Peyer's patch (tissue), 4 donors: Measurements from ENCODE around the gene SCCPDH. TPM values are rescaled to one million over a fixed set of nuclear protein-coding genes. Genes with fewer than 3 reads are reported as not detected.

ENCODE experiments used
- DNase-seq, 3 donors: peaks; one replicate each; pipeline ENCODE4 v3.0.0-alpha.2; 2017 to 2019
- H3K27ac ChIP-seq, 4 donors: fragments of 200-600 bp; sonication (generic); one replicate each; pipeline ENCODE4 v1.5.1; 2016 to 2019
- H3K27me3 ChIP-seq, 2 donors: fragments of 200-600 bp; sonication (generic); one replicate each; pipeline ENCODE4 v1.5.1; 2019
- H3K36me3 ChIP-seq, 3 donors: fragments of 200-600 bp; sonication (generic); one replicate each; pipeline ENCODE4 v1.5.1; 2016 to 2019
- H3K4me1 ChIP-seq, 4 donors: fragments of 200-600 bp; sonication (generic); one replicate each; pipeline ENCODE4 v1.5.1; 2016 to 2019
- H3K4me3 ChIP-seq, 4 donors: fragments of 200-600 bp; sonication (generic); 1 replicate in 3 of 4; 2 replicates in 1 of 4; pipeline ENCODE4 v1.5.1; 2016 to 2019; ENCODE audit warnings: mild to moderate bottlenecking in 1 of 4
- H3K9me3 ChIP-seq, 4 donors: fragments of 200-600 bp; sonication (generic); one replicate each; pipeline ENCODE4 v1.5.1; 2016 to 2019; ENCODE audit warnings: mild to moderate bottlenecking in 1 of 4
- CTCF ChIP-seq, 6 experiments: fragments of 450-650 bp in 4 of 6; fragments of 200-600 bp in 2 of 6; sonication (generic) in 1 of 6; IDR thresholded peaks; one replicate each; pipeline ENCODE4 v1.5.1; 2017 to 2019; ENCODE audit warnings: antibody characterized with exemption in 6 of 6, mild to moderate bottlenecking in 3 of 6, moderate library complexity in 1 of 6
- POLR2A ChIP-seq, 2 donors: fragments of 450-650 bp; IDR thresholded peaks; one replicate each; pipeline ENCODE4 v1.5.1; 2017; ENCODE audit warnings: antibody characterized with exemption in 2 of 2, mild to moderate bottlenecking in 2 of 2, moderate library complexity in 2 of 2
- total RNA-seq, 4 donors: library from RNA; depleted of rRNA; stranded (reverse); fragments of >200 nt; gene quantifications; one replicate each; pipeline ENCODE4 v1.1.0, GENCODE V29; 2016

The SCCPDH gene
- total RNA-seq, 4 donors from 2014 or later: 14.0 to 67.1 (median 33.9) TPM

DNA sequence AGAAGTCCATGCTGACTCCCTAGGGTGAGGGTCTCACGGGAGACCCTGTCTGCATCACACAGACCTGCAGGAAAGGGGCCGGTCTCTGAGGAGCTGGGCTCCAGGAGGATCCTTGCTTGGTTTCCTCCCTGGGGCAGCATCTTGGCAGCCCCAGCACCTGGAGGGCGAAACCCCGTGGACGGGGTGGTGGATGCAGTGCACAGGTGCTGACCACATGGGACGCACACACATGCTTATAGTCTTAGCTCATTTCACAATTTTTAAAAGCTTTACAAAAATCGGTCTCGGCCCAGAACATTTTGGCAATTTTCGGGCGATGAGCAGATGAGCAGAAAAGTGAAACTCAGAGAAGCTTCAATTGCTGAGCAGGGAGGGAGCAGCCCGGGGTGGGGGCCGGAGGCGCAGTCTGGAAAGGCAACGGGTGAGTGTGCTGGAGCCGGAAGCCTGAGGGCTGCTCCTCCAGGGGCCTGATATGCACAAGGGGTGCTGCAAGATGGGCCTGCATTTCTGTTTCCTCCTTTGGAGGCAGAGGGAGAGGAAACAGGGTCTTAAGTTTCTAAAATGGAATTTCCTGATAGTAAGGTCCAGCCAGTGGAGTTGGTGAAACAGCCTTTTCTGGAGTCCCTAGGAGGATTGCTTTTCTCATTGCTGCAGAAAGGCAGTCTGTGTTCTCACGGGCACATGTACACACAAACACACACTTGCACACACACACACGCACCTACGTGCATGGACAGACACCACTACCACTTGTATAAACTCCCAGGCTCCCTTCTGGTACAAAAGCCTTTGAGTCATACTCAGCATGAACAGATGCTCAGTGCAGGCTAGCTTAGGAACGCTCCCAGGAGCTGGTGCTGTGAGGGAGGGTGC lies 60.6 kb downstream of the SCCPDH start:
- no peaks in the 10 kb centered on the region for H3K9me3 ChIP-seq
- H3K27me3 ChIP-seq: no peaks in the 10 kb centered on the region
- peak overlapping the region in 1 of 4 donors; percentile 12 for H3K4me3 ChIP-seq
- H3K4me1 ChIP-seq: peaks cover 0 to 8% (median 0%) of the 10 kb centered on the region in 4 donors
- no peaks in the 10 kb centered on the region for H3K36me3 ChIP-seq
- no peak for TF ChIP-seq CTCF (IDR thresholded peaks at IDR 0.05)
- no peak for TF ChIP-seq POLR2A (IDR thresholded peaks at IDR 0.05)
- no peak for DNase-seq
- no peak overlapping the region for H3K27ac ChIP-seq

DNA sequence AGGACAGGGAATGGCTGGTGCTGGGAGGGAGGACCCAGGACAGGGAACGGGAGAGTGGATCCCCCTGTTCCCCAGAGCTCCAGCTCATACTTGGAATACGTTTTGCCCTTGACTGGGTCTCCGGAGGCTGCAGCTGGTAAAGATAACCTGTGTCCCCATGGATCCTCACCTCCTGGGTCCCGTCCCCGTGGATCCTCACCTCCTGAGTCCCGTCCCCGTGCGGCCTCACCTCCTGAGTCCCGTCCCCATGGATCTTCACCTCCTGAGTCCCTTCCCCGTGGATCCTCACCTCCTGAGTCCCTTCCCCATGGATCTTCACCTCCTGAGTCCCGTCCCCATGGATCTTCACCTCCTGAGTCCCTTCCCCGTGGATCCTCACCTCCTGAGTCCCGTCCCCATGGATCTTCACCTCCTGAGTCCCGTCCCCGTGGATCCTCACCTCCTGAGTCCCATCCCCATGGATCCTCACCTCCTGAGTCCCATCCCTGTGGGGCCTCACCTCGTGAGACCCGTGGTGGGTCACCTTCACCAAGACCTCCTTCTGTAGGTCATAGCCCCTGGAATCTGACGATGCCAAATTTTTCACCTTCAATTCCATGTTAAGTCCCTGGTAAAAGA lies 61.4 kb downstream of the SCCPDH start:
- Histone ChIP-seq H3K27me3 (no peaks in the 10 kb centered on the region), H3K36me3 (no peaks in the 10 kb centered on the region), H3K27ac (no peak overlapping the region), H3K4me1 (peaks cover 0 to 8% (median 0%) of the 10 kb centered on the region in 4 donors), H3K4me3 (no peak overlapping the region), H3K9me3 (no peaks in the 10 kb centered on the region)
- TF ChIP-seq CTCF (IDR thresholded peaks at IDR 0.05) (no peak), POLR2A (IDR thresholded peaks at IDR 0.05) (no peak)
- no peak for DNase-seq

DNA sequence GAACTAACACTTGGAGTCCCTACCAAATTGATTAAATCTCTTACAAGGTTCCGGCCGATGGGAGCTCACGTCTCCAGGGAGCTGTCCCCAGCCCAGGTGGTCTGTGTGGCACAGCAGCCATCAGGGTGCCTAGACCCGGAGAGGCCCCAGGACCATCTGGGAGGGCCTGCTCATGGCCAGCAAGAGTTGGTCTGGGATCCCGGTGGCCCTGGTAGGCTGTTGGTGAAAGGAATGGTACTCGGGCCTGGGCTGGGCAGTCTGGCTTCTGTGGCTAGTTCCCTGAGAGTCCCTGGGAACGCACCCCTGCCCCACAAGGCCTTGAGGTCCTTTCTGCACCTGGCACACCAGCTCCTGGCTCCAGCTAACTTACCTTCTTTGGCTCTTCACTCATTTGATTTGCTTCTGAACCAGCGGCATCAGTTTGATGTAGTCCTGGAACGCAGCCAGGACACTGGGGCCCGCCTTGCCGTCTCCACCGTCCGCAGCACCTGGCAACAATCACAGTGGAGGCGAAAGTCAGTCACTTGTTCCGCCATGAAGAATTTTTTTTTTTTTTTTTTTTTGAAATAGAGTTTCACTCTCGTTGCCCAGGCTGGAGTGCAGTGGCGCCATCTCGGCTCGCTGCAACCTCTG lies 62.5 kb downstream of the SCCPDH start:
- Histone ChIP-seq H3K36me3 (no peaks in the 10 kb centered on the region), H3K4me1 (peaks cover 0 to 8% (median 0%) of the 10 kb centered on the region in 4 donors), H3K27me3 (no peaks in the 10 kb centered on the region), H3K9me3 (no peaks in the 10 kb centered on the region), H3K4me3 (no peak overlapping the region), H3K27ac (no peak overlapping the region)
- TF ChIP-seq POLR2A (IDR thresholded peaks at IDR 0.05) (no peak), CTCF (IDR thresholded peaks at IDR 0.05) (no peak)
- no peak for DNase-seq

DNA sequence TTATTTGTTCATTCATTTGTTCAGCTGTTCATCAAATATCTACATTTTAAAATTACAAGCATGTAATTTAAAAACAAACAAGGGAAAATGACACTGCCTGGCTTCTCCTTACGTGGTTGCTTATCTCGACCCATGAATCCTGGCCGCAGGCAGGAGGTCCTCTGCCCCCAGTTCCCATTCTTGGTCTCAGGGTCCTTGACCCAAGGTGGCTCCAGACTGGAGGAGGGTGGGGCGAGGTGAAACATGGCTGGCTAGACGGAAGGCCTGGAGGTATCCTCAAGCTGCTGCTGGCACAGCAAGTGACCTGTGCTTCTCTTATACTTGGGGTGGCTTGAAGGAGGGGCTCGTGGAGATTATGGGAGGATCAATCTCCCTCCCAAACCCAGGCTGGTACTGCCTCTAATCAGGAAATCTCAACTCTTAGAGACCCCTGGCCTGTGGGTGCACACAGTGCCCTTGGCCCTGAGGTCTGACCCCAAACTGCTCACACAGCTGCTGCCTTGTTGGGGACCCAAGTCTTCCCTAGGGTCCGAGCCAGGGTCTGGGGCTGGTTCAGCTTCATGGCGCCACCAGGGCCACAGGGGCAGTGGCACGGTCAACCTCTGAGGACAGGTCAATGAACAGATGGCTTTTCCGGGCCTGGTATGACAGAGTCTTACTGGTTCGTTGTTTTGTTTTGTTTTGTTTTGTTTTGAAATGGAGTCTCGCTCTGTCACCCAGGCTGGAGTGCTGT lies 63.7 kb downstream of the SCCPDH start:
- TF ChIP-seq CTCF (IDR thresholded peaks at IDR 0.05): no peak
- TF ChIP-seq POLR2A (IDR thresholded peaks at IDR 0.05): no peak
- H3K9me3 ChIP-seq: no peaks in the 10 kb centered on the region
- H3K4me1 ChIP-seq: peaks cover 0 to 8% (median 0%) of the 10 kb centered on the region in 4 donors
- H3K36me3 ChIP-seq: no peaks in the 10 kb centered on the region
- no peak for DNase-seq
- no peaks in the 10 kb centered on the region for H3K27me3 ChIP-seq
- H3K4me3 ChIP-seq: no peak overlapping the region
- H3K27ac ChIP-seq: no peak overlapping the region

- no peak for TF ChIP-seq POLR2A (IDR thresholded peaks at IDR 0.05)
- TF ChIP-seq CTCF (IDR thresholded peaks at IDR 0.05): no peak
- Histone ChIP-seq H3K27ac (no peak overlapping the region), H3K4me3 (peak overlapping the region in 2 of 4 donors; percentile 33 to 44), H3K36me3 (no peaks in the 10 kb centered on the region), H3K27me3 (no peaks in the 10 kb centered on the region), H3K9me3 (no peaks in the 10 kb centered on the region), H3K4me1 (peaks cover 0 to 8% (median 0%) of the 10 kb centered on the region in 4 donors)
- DNase-seq: no peak
These were observed 64.7 kb downstream of the SCCPDH start for GRCh38 chr1:246788895-246789338.
